GM12891 (cell line): ENCODE measurements around the gene SLC2A2.

Experiments used
- PAX5 ChIP-seq: IDR thresholded peaks from 2 replicates; pipeline ENCODE4 v1.6.1; 2011; ENCODE audit warnings: low read length, moderate library complexity, mild to moderate bottlenecking; ENCODE audit not compliant: insufficient read depth, severe bottlenecking
- POLR2A ChIP-seq: IDR thresholded peaks from 2 replicates; pipeline ENCODE4 v1.6.1; 2011; ENCODE audit warnings: low read depth, low read length, control low read depth
- POLR2AphosphoS5 ChIP-seq: IDR thresholded peaks from 2 replicates; pipeline ENCODE4 v1.6.1; 2011; ENCODE audit warnings: low read depth, low read length, control low read depth
- POU2F2 ChIP-seq: IDR thresholded peaks from 2 replicates; pipeline ENCODE4 v1.6.1; 2011; ENCODE audit warnings: low read depth, mild to moderate bottlenecking, control low read depth, low read length, moderate library complexity
- SPI1 ChIP-seq: IDR thresholded peaks from 2 replicates; pipeline ENCODE4 v1.6.1; 2011; ENCODE audit warnings: low read depth, low read length, control low read depth
- TAF1 ChIP-seq: IDR thresholded peaks from 2 replicates; pipeline ENCODE4 v1.6.1; 2011; ENCODE audit warnings: low read depth, low read length, control low read depth

DNA sequence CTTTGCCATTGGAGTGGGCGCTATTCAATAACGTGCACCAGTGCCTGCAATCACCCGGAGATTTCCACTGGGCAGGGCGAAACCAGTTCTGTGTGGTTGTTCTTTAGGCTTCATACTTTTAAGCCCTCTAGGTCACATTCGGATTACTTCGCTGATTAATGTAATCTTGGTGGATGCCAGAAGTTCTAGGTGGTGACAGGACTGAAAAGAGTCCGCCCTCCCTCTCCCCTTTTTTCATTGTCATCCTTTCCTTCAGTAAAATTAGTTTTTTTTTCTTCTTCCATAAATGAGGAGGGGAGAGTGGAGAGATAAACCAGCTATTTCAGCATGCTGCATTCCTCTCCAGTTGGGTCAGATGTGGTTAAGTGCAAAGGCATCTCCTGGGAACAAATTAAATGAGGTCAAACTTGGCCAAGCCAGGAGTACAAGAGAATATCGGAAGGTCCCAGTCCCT lies 2.3 kb upstream of the SLC2A2 start:
- TF ChIP-seq POLR2A = no peak
- TF ChIP-seq TAF1 = no peak
- no peak for TF ChIP-seq POLR2AphosphoS5
- no peak for TF ChIP-seq POU2F2
- TF ChIP-seq SPI1 = no peak
- no peak for TF ChIP-seq PAX5
